H9 (cell line): ENCODE data around the gene RNASE7. TPM values are rescaled to one million over a fixed set of nuclear protein-coding genes. Genes with fewer than 3 reads are reported as not detected.

Source experiments
- DNase-seq: peaks from one replicate; pipeline ENCODE4 v3.0.0-alpha.2; 2017
- H2AFZ ChIP-seq: one replicate; pipeline ENCODE4 v1.6.1; 2013; ENCODE audit warnings: mild to moderate bottlenecking, low read length, control low read depth, moderate library complexity
- H2AK5ac ChIP-seq: 2 replicates; pipeline ENCODE4 v1.6.1; 2013; ENCODE audit warnings: low read length, control low read depth, mixed read lengths; ENCODE audit not compliant: insufficient read length
- H2BK120ac ChIP-seq: one replicate; pipeline ENCODE4 v1.6.1; 2013; ENCODE audit warnings: low read depth, mild to moderate bottlenecking, low read length, control low read depth, inconsistent platforms; ENCODE audit not compliant: poor library complexity, severe bottlenecking
- H2BK12ac ChIP-seq: 2 replicates; pipeline ENCODE4 v1.6.1; 2013; ENCODE audit warnings: low read length, control low read depth, mixed read lengths, low read depth; ENCODE audit not compliant: insufficient read length
- H2BK15ac ChIP-seq: 2 replicates; pipeline ENCODE4 v1.6.1; 2013; ENCODE audit warnings: low read depth, low read length, control low read depth
- H2BK20ac ChIP-seq: one replicate; pipeline ENCODE4 v1.6.1; 2013; ENCODE audit warnings: low read depth, mild to moderate bottlenecking, low read length, control low read depth, inconsistent platforms; ENCODE audit not compliant: poor library complexity, severe bottlenecking
- H2BK5ac ChIP-seq: 2 replicates; pipeline ENCODE4 v1.6.1; 2013; ENCODE audit warnings: low read length, control low read depth, mixed read lengths; ENCODE audit not compliant: insufficient read length
- H3K14ac ChIP-seq: 2 replicates; pipeline ENCODE4 v1.6.1; 2013; ENCODE audit warnings: low read length, control low read depth; ENCODE audit not compliant: insufficient read depth
- H3K18ac ChIP-seq: 2 replicates; pipeline ENCODE4 v1.6.1; 2013; ENCODE audit warnings: low read depth, mild to moderate bottlenecking, mixed read lengths, low read length, control low read depth; ENCODE audit not compliant: insufficient read length
- H3K23ac ChIP-seq: 2 replicates; pipeline ENCODE4 v1.6.1; 2013; ENCODE audit warnings: low read length, control low read depth, mixed read lengths, low read depth; ENCODE audit not compliant: insufficient read length
- H3K23me2 ChIP-seq: 2 replicates; pipeline ENCODE4 v1.6.1; 2013; ENCODE audit warnings: low read depth, mild to moderate bottlenecking, mixed read lengths, low read length, control low read depth; ENCODE audit not compliant: insufficient read length, poor library complexity, severe bottlenecking
- H3K27ac ChIP-seq: 2 replicates; pipeline ENCODE4 v1.5.1; 2013; ENCODE audit warnings: low read length, control low read depth, mixed read lengths, low read depth; ENCODE audit not compliant: insufficient read length
- H3K27me3 ChIP-seq: 2 replicates; pipeline ENCODE4 v1.6.1; 2013; ENCODE audit warnings: low read length, control low read depth, inconsistent platforms; ENCODE audit not compliant: insufficient read depth
- H3K4ac ChIP-seq: 2 replicates; pipeline ENCODE4 v1.6.1; 2013; ENCODE audit warnings: low read depth, mild to moderate bottlenecking, control low read depth, inconsistent platforms, low read length, moderate library complexity
- H3K4me1 ChIP-seq: 2 replicates; pipeline ENCODE4 v1.6.1; 2013; ENCODE audit warnings: low read length, control low read depth, inconsistent platforms; ENCODE audit not compliant: insufficient read depth
- H3K4me2 ChIP-seq: 2 replicates; pipeline ENCODE4 v1.6.1; 2013; ENCODE audit warnings: low read length, control low read depth, mixed read lengths; ENCODE audit not compliant: insufficient read length, insufficient read depth
- H3K56ac ChIP-seq: 2 replicates; pipeline ENCODE4 v1.6.1; 2013; ENCODE audit warnings: low read depth, mild to moderate bottlenecking, mixed read lengths, low read length, control low read depth; ENCODE audit not compliant: insufficient read length
- H3K79me1 ChIP-seq: 2 replicates; pipeline ENCODE4 v1.6.1; 2013; ENCODE audit warnings: low read depth, mild to moderate bottlenecking, moderate library complexity, low read length, control low read depth, inconsistent platforms; ENCODE audit not compliant: insufficient read depth, poor library complexity, severe bottlenecking
- H3K79me2 ChIP-seq: 2 replicates; pipeline ENCODE4 v1.6.1; 2013; ENCODE audit warnings: low read length, control low read depth, inconsistent platforms; ENCODE audit not compliant: insufficient read depth
- H3K9ac ChIP-seq: 2 replicates; pipeline ENCODE4 v1.6.1; 2013; ENCODE audit warnings: low read length, control low read depth, mixed read lengths; ENCODE audit not compliant: insufficient read length; ENCODE audit errors: extremely low read depth
- H3K9me3 ChIP-seq: one replicate; pipeline ENCODE4 v1.6.1; 2013; ENCODE audit warnings: low read depth, low read length, inconsistent platforms; ENCODE audit not compliant: control insufficient read depth
- H3T11ph ChIP-seq: one replicate; pipeline ENCODE4 v1.6.1; 2013; ENCODE audit warnings: mild to moderate bottlenecking, low read length, control low read depth, inconsistent platforms
- H4K20me1 ChIP-seq: one replicate; pipeline ENCODE4 v1.6.1; 2013; ENCODE audit not compliant: control insufficient read depth, insufficient read length, insufficient read depth
- H4K5ac ChIP-seq: 2 replicates; pipeline ENCODE4 v1.6.1; 2013; ENCODE audit warnings: low read depth, mild to moderate bottlenecking, mixed read lengths, low read length, control low read depth; ENCODE audit not compliant: insufficient read length
- H4K8ac ChIP-seq: replicated peaks from 2 replicates; pipeline ENCODE4 v1.6.1; 2013; ENCODE audit warnings: low read length, control low read depth, mixed read lengths, low read depth; ENCODE audit not compliant: insufficient read length
- H4K91ac ChIP-seq: 2 replicates; pipeline ENCODE4 v1.6.1; 2013; ENCODE audit warnings: low read depth, mild to moderate bottlenecking, moderate library complexity, mixed read lengths, low read length, control low read depth; ENCODE audit not compliant: insufficient read length
- H3K27ac Mint-ChIP-seq, 3 experiments: 2 replicates in 2 of 3; 3 replicates in 1 of 3; pipeline ENCODE4 v1.8.0; 2020 to 2021; ENCODE audit warnings: mixed read lengths in 3 of 3, mild to moderate bottlenecking in 1 of 3, moderate library complexity in 1 of 3
- H3K27me3 Mint-ChIP-seq: 2 replicates; pipeline ENCODE4 v1.8.0; 2021; ENCODE audit warnings: low read depth, mild to moderate bottlenecking, moderate library complexity, mixed read lengths
- H3K36me3 Mint-ChIP-seq, 3 experiments: 2 replicates in 2 of 3; 3 replicates in 1 of 3; pipeline ENCODE4 v1.8.0; 2020 to 2021; ENCODE audit warnings: low read depth in 3 of 3, mixed read lengths in 3 of 3; ENCODE audit not compliant: insufficient read depth in 1 of 3
- H3K4me1 Mint-ChIP-seq, 2 experiments: 2 replicates each; pipeline ENCODE4 v1.8.0; 2020; ENCODE audit warnings: mixed read lengths in 2 of 2
- H3K4me3 Mint-ChIP-seq, 2 experiments: 2 replicates in 1 of 2; 3 replicates in 1 of 2; pipeline ENCODE4 v1.8.0; 2020 to 2021; ENCODE audit warnings: mild to moderate bottlenecking in 2 of 2, mixed read lengths in 2 of 2, moderate library complexity in 1 of 2
- H3K9me3 Mint-ChIP-seq, 2 experiments: 2 replicates in 1 of 2; 3 replicates in 1 of 2; pipeline ENCODE4 v1.8.0; 2020; ENCODE audit warnings: mild to moderate bottlenecking in 2 of 2, mixed read lengths in 2 of 2, moderate library complexity in 1 of 2
- CTCF ChIP-seq: fragments of 200-600 bp; sonication (generic); conservative IDR thresholded peaks from 3 replicates; pipeline ENCODE4 v1.8.0; 2021; ENCODE audit warnings: antibody characterized with exemption, mild to moderate bottlenecking
- WGBS: extraction: QIAGEN DNeasy Blood & Tissue Kit; methylation state at CpG from one replicate; pipeline ENCODE4 v1.1.7; 2013; ENCODE audit warnings: missing lambda C conversion rate, low lambda C conversion rate, mixed read lengths; ENCODE audit not compliant: insufficient read length; ENCODE audit errors: extremely low coverage; 5-methylcytosine and 5-hydroxymethylcytosine counted together
- total RNA-seq: library from RNA; stranded (reverse); gene quantifications from 2 replicates; pipeline ENCODE4 v1.2.1, GENCODE V29; 2021

The RNASE7 gene
- total RNA-seq, 1 experiment from 2014 or later, result not detected

GRCh38 chr14:21014761-21015190 lies 27.4 kb upstream of the RNASE7 start:
- Histone ChIP-seq H3T11ph (no peak overlapping the region), H2BK5ac (no peak overlapping the region), H4K8ac (no peak overlapping the region), H3K23ac (no peak overlapping the region), H3K56ac (no peak overlapping the region), H3K9me3 (no peaks in the 10 kb centered on the region), H3K27ac (no peak overlapping the region), H4K20me1 (no peaks in the 10 kb centered on the region), H3K9ac (no peak overlapping the region), H2AK5ac (no peak overlapping the region), H3K18ac (no peak overlapping the region), H3K79me1 (no peaks in the 10 kb centered on the region), H3K14ac (no peak overlapping the region), H4K91ac (no peak overlapping the region), H2BK20ac (no peak overlapping the region), H3K27me3 (no peaks in the 10 kb centered on the region), H2BK12ac (no peak overlapping the region), H3K4me2 (no peak overlapping the region), H2BK120ac (no peak overlapping the region), H2BK15ac (no peak overlapping the region), H3K4ac (no peak overlapping the region), H4K5ac (no peak overlapping the region), H2AFZ (no peak overlapping the region), H3K23me2 (no peaks in the 10 kb centered on the region), H3K79me2 (no peaks in the 10 kb centered on the region), H3K4me1 (no peaks in the 10 kb centered on the region; the same call in 1 of the 2 replicates)
- WGBS, result no CpG with 5 or more reads among the region's 4 CpGs
- peaks cover 2 to 5% (median 2%) of the 10 kb centered on the region in 3 experiments; a peak in 3 of 7 replicates for H3K36me3 Mint-ChIP-seq
- no peaks in the 10 kb centered on the region for H3K9me3 Mint-ChIP-seq
- H3K4me3 Mint-ChIP-seq, result no peak overlapping the region
- peak; percentile 85 for DNase-seq
- TF ChIP-seq CTCF, result peak; percentile 95
- peaks cover 7 to 12% of the 10 kb centered on the region in 2 experiments for H3K4me1 Mint-ChIP-seq
- H3K27me3 Mint-ChIP-seq, result peaks cover 9% of the 10 kb centered on the region
- H3K27ac Mint-ChIP-seq, result peak overlapping the region in 1 of 3 experiments; percentile 57; a peak in 1 of 7 replicates
